Mammary epithelial cell (primary cell): ENCODE data around the gene ZC3H12D.

Source experiments
- CTCF ChIP-seq, 2 donors: IDR thresholded peaks in 1 of 2; conservative IDR thresholded peaks in 1 of 2; 2 replicates each; pipeline ENCODE4 v1.5.1; 2011 to 2012; ENCODE audit warnings: inconsistent platforms in 2 of 2, low read length in 2 of 2, mild to moderate bottlenecking in 2 of 2, control low read depth in 1 of 2, low read depth in 1 of 2; ENCODE audit not compliant: insufficient read depth in 1 of 2; ENCODE audit errors: extremely low read depth in 1 of 2
- EZH2 ChIP-seq: IDR thresholded peaks from 2 replicates; pipeline ENCODE4 v1.6.1; 2012; ENCODE audit warnings: low read length, inconsistent platforms, borderline replicate concordance

GRCh38 chr6:149438855-149439254, 46.0 kb downstream of the ZC3H12D start:
- TF ChIP-seq CTCF (conservative IDR thresholded peaks at IDR 0.05 in 1 of 2, IDR thresholded peaks at IDR 0.05 in 1 of 2; ENCODE audit: extremely low read depth in 1 of 2, insufficient read depth in 1 of 2, low read depth in 1 of 2, low read length in 2 of 2) (no peak), EZH2 (no peak)
